A673 (cell line): ENCODE data around the gene FNIP1. TPM values are rescaled to one million over a fixed set of nuclear protein-coding genes. Genes with fewer than 3 reads are reported as not detected.

Experiments
- BruUV-seq: library from RNA; stranded (reverse); fragments of 400-500 nt; replicated peaks from 2 replicates; lab custom pipeline; 2021; lab: Mats Ljungman, UMichigan
- CTCF ChIA-PET: fragments of 300-600 bp; sonication (Branson Sonifier 250); formaldehyde crosslinking; loops from one replicate; lab custom pipeline; 2022; ENCODE audit warnings: antibody characterized with exemption; lab: Charles Lee
- POLR2A ChIA-PET: fragments of 300-600 bp; sonication (Branson Sonifier 250); formaldehyde crosslinking; loops from one replicate; lab custom pipeline; 2022; ENCODE audit warnings: antibody characterized with exemption; ENCODE audit not compliant: low non-redundant PET; lab: Charles Lee
- DNase-seq: peaks from one replicate; pipeline ENCODE4 v3.0.0-alpha.2; 2015; ENCODE audit warnings: low spot score
- H3K27ac ChIP-seq: fragments of 200-600 bp; sonication (generic); 2 replicates; pipeline ENCODE4 v1.5.1; 2016; ENCODE audit warnings: mixed run types, low read depth, mild to moderate bottlenecking, mixed read lengths, antibody characterized with exemption, low read length; ENCODE audit not compliant: poor library complexity, severe bottlenecking
- H3K27me3 ChIP-seq: fragments of 200-600 bp; sonication (generic); replicated peaks from 2 replicates; pipeline ENCODE4 v1.6.1; 2017; ENCODE audit warnings: mixed run types, low read depth, mild to moderate bottlenecking, mixed read lengths, antibody characterized with exemption, low read length; ENCODE audit not compliant: insufficient read depth, poor library complexity
- H3K36me3 ChIP-seq: fragments of 200-600 bp; sonication (generic); 2 replicates; pipeline ENCODE4 v1.6.1; 2016; ENCODE audit warnings: mixed run types, mild to moderate bottlenecking, mixed read lengths, antibody characterized with exemption, low read length; ENCODE audit not compliant: insufficient read depth, poor library complexity, severe bottlenecking
- H3K4me1 ChIP-seq: fragments of 200-600 bp; sonication (generic); 2 replicates; pipeline ENCODE4 v1.6.1; 2017; ENCODE audit warnings: mixed run types, mild to moderate bottlenecking, mixed read lengths, antibody characterized with exemption, low read length; ENCODE audit not compliant: insufficient read depth, poor library complexity, severe bottlenecking
- H3K4me3 ChIP-seq: fragments of 200-600 bp; sonication (generic); 2 replicates; pipeline ENCODE4 v1.5.1; 2016; ENCODE audit warnings: low read depth, mixed run types, mild to moderate bottlenecking, mixed read lengths, low read length; ENCODE audit not compliant: poor library complexity, severe bottlenecking
- H3K9me3 ChIP-seq: fragments of 200-600 bp; sonication (generic); 2 replicates; pipeline ENCODE4 v1.6.1; 2016; ENCODE audit warnings: mixed run types, low read depth, mild to moderate bottlenecking, mixed read lengths, antibody characterized with exemption, low read length; ENCODE audit not compliant: poor library complexity, severe bottlenecking
- CTCF ChIP-seq: fragments of 300-800, 200-600 bp; sonication (generic); conservative IDR thresholded peaks from 2 replicates; pipeline ENCODE4 v1.5.1; 2017; ENCODE audit warnings: low read depth, mild to moderate bottlenecking, antibody characterized with exemption, low read length, moderate library complexity, mixed read lengths
- EZH2 ChIP-seq: fragments of 200-600 bp; sonication (generic); IDR thresholded peaks from 2 replicates; pipeline ENCODE4 v1.6.1; 2017; ENCODE audit warnings: borderline replicate concordance, low read depth, mild to moderate bottlenecking, mixed read lengths, antibody characterized with exemption, low read length; ENCODE audit not compliant: poor library complexity, severe bottlenecking
- intact Hi-C: fragments of 100-400 bp; cut with micrococcal nuclease; formaldehyde crosslinking; loops from one replicate; pipeline ENCODE4 v1.10.0; 2022; ENCODE audit not compliant: unreplicated experiment
- total RNA-seq: library from RNA; stranded (reverse); gene quantifications from 2 replicates; pipeline ENCODE4 v1.2.3, GENCODE V29; 2021

FNIP1 gene
- total RNA-seq, 1 experiment from 2014 or later, result 22.9 TPM

- no peaks in the 10 kb centered on the region for H3K4me1 ChIP-seq
- intact Hi-C loops, result no loop called here
- ChIA-PET CTCF (no interaction called here), POLR2A (no interaction called here)
- H3K27ac ChIP-seq, result no peak overlapping the region
- H3K4me3 ChIP-seq, result no peak overlapping the region
- no peak for TF ChIP-seq CTCF
- no peak for TF ChIP-seq EZH2
- no peaks in the 10 kb centered on the region for H3K27me3 ChIP-seq
- no peak for DNase-seq
- peaks cover 4% of the 10 kb centered on the region for H3K9me3 ChIP-seq
- BruUV-seq, result no TSS peak
- no peaks in the 10 kb centered on the region for H3K36me3 ChIP-seq
Observed at GRCh38 chr5:131766689-131767088, 30.1 kb downstream of the FNIP1 start.

GRCh38 chr5:131765261-131765660 lies 31.6 kb downstream of the FNIP1 start:
- ChIA-PET CTCF (no interaction called here), POLR2A (no interaction called here)
- Histone ChIP-seq H3K36me3 (no peaks in the 10 kb centered on the region), H3K27me3 (no peaks in the 10 kb centered on the region), H3K4me1 (no peaks in the 10 kb centered on the region), H3K27ac (no peak overlapping the region), H3K4me3 (no peak overlapping the region), H3K9me3 (peaks cover 4% of the 10 kb centered on the region)
- DNase-seq, result no peak
- intact Hi-C loops, result no loop called here
- TF ChIP-seq CTCF, result no peak
- TF ChIP-seq EZH2, result no peak
- no TSS peak for BruUV-seq

- BruUV-seq, result no TSS peak
- TF ChIP-seq CTCF, result no peak
- no peak for TF ChIP-seq EZH2
Observed at GRCh38 chr5:131763968-131764367, 32.8 kb downstream of the FNIP1 start.

More at GRCh38 chr5:131763968-131764367, 32.8 kb downstream of the FNIP1 start:
- Histone ChIP-seq H3K27ac (no peak overlapping the region), H3K36me3 (no peaks in the 10 kb centered on the region), H3K9me3 (peaks cover 4% of the 10 kb centered on the region), H3K4me3 (no peak overlapping the region), H3K27me3 (no peaks in the 10 kb centered on the region), H3K4me1 (no peaks in the 10 kb centered on the region)
- DNase-seq, result no peak
- ChIA-PET CTCF (no interaction called here), POLR2A (no interaction called here)
- intact Hi-C loops, result no loop called here
